K562 (cell line): Measurements from ENCODE around the gene DOP1A. TPM values are rescaled to one million over a fixed set of nuclear protein-coding genes. Genes with fewer than 3 reads are reported as not detected.

Experiments
- CEBPG ChIP-seq, 3 experiments: fragments of 200-800 bp in 1 of 3; sonication (Bioruptor generic) in 1 of 3; sonication (generic) in 1 of 3; formaldehyde crosslinking in 1 of 3; IDR thresholded peaks in 2 of 3; conservative IDR thresholded peaks in 1 of 3; 2 replicates each; pipeline versions ENCODE4 v1.6.1 to v1.8.0; 2016 to 2022; ENCODE audit warnings: missing compliant biosample characterization in 2 of 3, missing genetic modification characterization in 2 of 3, mild to moderate bottlenecking in 1 of 3, missing genetic modification reagents in 1 of 3
- CEBPZ ChIP-seq: fragments of 150-350 bp; IDR thresholded peaks from 2 replicates; pipeline ENCODE4 v1.6.1; 2014; ENCODE audit warnings: low read depth, mild to moderate bottlenecking, low read length, borderline replicate concordance
- CREM ChIP-seq: IDR thresholded peaks from 2 replicates; pipeline ENCODE4 v1.6.1; 2014; ENCODE audit warnings: antibody characterized with exemption, low read depth
- CXXC5 ChIP-seq: fragments of 250-450 bp; sonication (Bioruptor Pico); IDR thresholded peaks from 2 replicates; pipeline ENCODE4 v1.8.0; 2022; ENCODE audit warnings: inconsistent platforms, mild to moderate bottlenecking, moderate library complexity
- DIDO1 ChIP-seq: fragments of 450-650 bp; IDR thresholded peaks from 2 replicates; pipeline ENCODE4 v1.6.1; 2016; ENCODE audit warnings: low read depth, missing biosample characterization, missing genetic modification characterization
- EGR1 ChIP-seq: fragments of 450-650 bp; conservative IDR thresholded peaks from 2 replicates; pipeline ENCODE4 v1.6.1; 2017; ENCODE audit warnings: mild to moderate bottlenecking
- ETS1 ChIP-seq: conservative IDR thresholded peaks from 2 replicates; pipeline ENCODE4 v1.6.1; 2011; ENCODE audit warnings: low read depth, mild to moderate bottlenecking, low read length; ENCODE audit not compliant: control insufficient read depth
- ETV5 ChIP-seq: sonication (generic); formaldehyde crosslinking; IDR thresholded peaks from 2 replicates; pipeline ENCODE4 v1.4.0; 2020; ENCODE audit warnings: low read depth, mild to moderate bottlenecking, missing genetic modification reagents
- KAT7 ChIP-seq: sonication (generic); formaldehyde crosslinking; IDR thresholded peaks from 2 replicates; pipeline ENCODE4 v1.8.0; 2022; ENCODE audit warnings: missing genetic modification reagents, mild to moderate bottlenecking, borderline replicate concordance
- MAX ChIP-seq: sonication (generic); formaldehyde crosslinking; IDR thresholded peaks from 2 replicates; pipeline ENCODE4 v1.9.0; 2022; ENCODE audit warnings: mild to moderate bottlenecking, missing genetic modification reagents
- MXI1 ChIP-seq: IDR thresholded peaks from 2 replicates; pipeline ENCODE4 v1.6.1; 2011; ENCODE audit warnings: low read depth, mild to moderate bottlenecking, improper control_type of control experiment, low read length
- NFIC ChIP-seq: fragments of 450-650 bp; IDR thresholded peaks from 2 replicates; pipeline ENCODE4 v1.6.1; 2017; ENCODE audit warnings: mild to moderate bottlenecking, inconsistent platforms
- NFYB ChIP-seq: IDR thresholded peaks from 2 replicates; pipeline ENCODE4 v1.6.1; 2011; ENCODE audit warnings: mild to moderate bottlenecking, moderate library complexity; ENCODE audit not compliant: insufficient read length; ENCODE audit errors: extremely low read depth
- PHTF2 ChIP-seq: fragments of 250-450 bp; sonication (Bioruptor Pico); IDR thresholded peaks from 2 replicates; pipeline ENCODE4 v1.5.0; 2021; ENCODE audit warnings: mild to moderate bottlenecking
- PREB ChIP-seq: sonication (generic); formaldehyde crosslinking; IDR thresholded peaks from 2 replicates; pipeline ENCODE4 v1.8.1; 2023; ENCODE audit warnings: mild to moderate bottlenecking, missing genetic modification reagents
- RFX1 ChIP-seq: fragments of 450-650 bp; IDR thresholded peaks from 2 replicates; pipeline ENCODE4 v1.6.1; 2016; ENCODE audit warnings: mild to moderate bottlenecking, moderate library complexity
- YY1 ChIP-seq, 3 experiments: IDR thresholded peaks; 2 replicates each; pipeline ENCODE4 v1.6.1; 2011; ENCODE audit warnings: low read length in 2 of 3, mild to moderate bottlenecking in 2 of 3, moderate library complexity in 2 of 3, borderline replicate concordance in 1 of 3, control low read depth in 1 of 3, low read depth in 1 of 3; ENCODE audit not compliant: insufficient read depth in 3 of 3, insufficient replicate concordance in 2 of 3, control insufficient read depth in 1 of 3, insufficient read length in 1 of 3; ENCODE audit errors: extremely low read depth in 1 of 3
- ZEB2 ChIP-seq: fragments of 450-650 bp; IDR thresholded peaks from 2 replicates; pipeline ENCODE4 v1.6.1; 2016
- ZKSCAN3 ChIP-seq: fragments of 250-450 bp; sonication (Bioruptor Pico); IDR thresholded peaks from 2 replicates; pipeline ENCODE4 v1.4.0; 2020
- ZNF589 ChIP-seq: fragments of 200-800 bp; sonication (Bioruptor generic); IDR thresholded peaks from 2 replicates; pipeline ENCODE4 v1.6.1; 2016; ENCODE audit warnings: low read depth, missing genetic modification characterization, missing compliant biosample characterization
- polyA plus RNA-seq, 8 experiments: library from polyadenylated mRNA; depleted of rRNA in 4 of 8; stranded (reverse) in 5 of 8; unstranded in 3 of 8; fragments of >200 nt; fragmentation: Nextera tagmentation in 2 of 8; fragmentation: Illumina TruSeq in 1 of 8; extraction: Ambion mirVana in 2 of 8; extraction: Trizol in 1 of 8; gene quantifications; 2 replicates each; pipeline versions ENCODE4 v1.2.1 to v1.2.3, GENCODE V29; 2011 to 2014; ENCODE audit warnings: inconsistent platforms in 1 of 8, missing spikeins in 1 of 8
- total RNA-seq, 7 experiments: library from RNA; depleted of rRNA in 6 of 7; stranded (reverse); fragments of >200 nt in 6 of 7; fragmentation: Illumina TruSeq in 2 of 7; extraction: Trizol in 2 of 7; gene quantifications; 2 replicates each; pipeline versions ENCODE4 v1.2.1 to v1.2.3, GENCODE V29; 2011 to 2021; ENCODE audit warnings: low replicate concordance in 1 of 7

Gene DOP1A
- total and polyA plus RNA-seq, 9 of the 15 experiments (the other 6 are each of a cell fraction or from before 2014, with no cell fraction given) = 0.75 to 10.5 (median 4.4) TPM

GRCh38 chr6:83067448-83068439, at the start of gene DOP1A (continued):
- TF ChIP-seq PREB (CRISPR knock-in tag) (0 out of 2 replicates have a peak, but pooled peaks have one; percentile 41), ZKSCAN3 (CRISPR knock-in tag) (no peak), ETV5 (CRISPR knock-in tag) (peak; percentile 96), MXI1 (peak; percentile 88; the same call in 1 of the 2 replicates), ETS1 (no peak), ZNF589 (CRISPR knock-in tag) (0 out of 2 replicates have a peak, but pooled peaks have one; percentile 26), PHTF2 (CRISPR knock-in tag) (no peak), MAX (CRISPR knock-in tag) (peak; percentile 76), CREM (peak; percentile 89), CEBPG (CRISPR knock-in tag; IDR thresholded peaks at IDR 0.05) (no peak), CEBPG (tag; conservative IDR thresholded peaks at IDR 0.05 in 1 of 2, IDR thresholded peaks at IDR 0.05 in 1 of 2) (0 out of 4 replicates have a peak, but pooled peaks of 1 of the 2 experiments have one; percentile 24), CEBPZ (no peak), NFYB (no peak), KAT7 (peak; percentile 83; the same call in 1 of the 2 replicates), YY1 (IDR thresholded peaks at IDR 0.05; ENCODE audit: borderline replicate concordance in 1 of 3, control insufficient read depth in 1 of 3, extremely low read depth in 1 of 3, insufficient read depth in 3 of 3, insufficient read length in 1 of 3, insufficient replicate concordance in 2 of 3, low read depth in 1 of 3, low read length in 2 of 3) (peak in 2 of 3 experiments; percentile 78 to 85), RFX1 (peak; percentile 65), NFIC (peak; percentile 67), CXXC5 (peak; percentile 81), EGR1 (peak; percentile 98), ZEB2 (peak; percentile 62; the same call in 1 of the 2 replicates), DIDO1 (tag) (peak; percentile 24; the same call in 1 of the 2 replicates)
